Endothelial cell of umbilical vein (primary cell): ENCODE results near the gene CCIN. TPM values are rescaled to one million over a fixed set of nuclear protein-coding genes. Genes with fewer than 3 reads are reported as not detected.

ENCODE experiments used
- BruUV-seq: library from RNA; stranded (reverse); fragments of 400-500 nt; replicated peaks from 2 replicates; lab custom pipeline; 2021; lab: Mats Ljungman, UMichigan
- CTCF ChIA-PET: fragments of 300-600, 350-600 bp; sonication (Branson Sonifier 250); formaldehyde crosslinking; loops from one replicate; lab custom pipeline; 2021; ENCODE audit warnings: antibody characterized with exemption, inconsistent platforms; lab: Charles Lee
- POLR2A ChIA-PET: fragments of 300-600, 350-600 bp; sonication (Branson Sonifier 250); formaldehyde crosslinking; loops from one replicate; lab custom pipeline; 2021; ENCODE audit warnings: antibody characterized with exemption, inconsistent platforms; lab: Charles Lee
- DNase-seq: peaks from one replicate; pipeline ENCODE4 v3.0.0-alpha.2; 2011; ENCODE audit warnings: low read depth, low spot score
- FAIRE-seq: peaks from 2 replicates; lab custom pipeline; 2011; peaks lifted over from hg19 to GRCh38; lab: Jason Lieb, UNC
- H2AFZ ChIP-seq: 2 replicates; pipeline ENCODE4 v1.6.0; 2012; ENCODE audit warnings: low read depth, low read length, control low read depth, inconsistent platforms
- H3K27ac ChIP-seq: 2 replicates; pipeline ENCODE4 v1.5.1; 2011; ENCODE audit warnings: low read depth, mild to moderate bottlenecking, control low read depth, low read length, moderate library complexity; ENCODE audit not compliant: insufficient read depth
- H3K27me3 ChIP-seq, 2 experiments: 2 replicates each; pipeline versions ENCODE4 v1.6.0 to v1.6.1; 2011; ENCODE audit warnings: low read length in 2 of 2, mixed read lengths in 1 of 2; ENCODE audit not compliant: control insufficient read depth in 2 of 2, insufficient read depth in 2 of 2
- H3K36me3 ChIP-seq, 2 experiments: 2 replicates in 1 of 2; 3 replicates in 1 of 2; pipeline ENCODE4 v1.5.1; 2011; ENCODE audit warnings: low read length in 2 of 2, mild to moderate bottlenecking in 1 of 2, moderate library complexity in 1 of 2; ENCODE audit not compliant: control insufficient read depth in 2 of 2, insufficient read depth in 2 of 2; ENCODE audit errors: extremely low read depth in 1 of 2
- H3K4me1 ChIP-seq: 3 replicates; pipeline ENCODE4 v1.5.1; 2011; ENCODE audit warnings: mild to moderate bottlenecking, low read length; ENCODE audit not compliant: control insufficient read depth, insufficient read depth; ENCODE audit errors: extremely low read depth
- H3K4me2 ChIP-seq: 2 replicates; pipeline ENCODE4 v1.6.1; 2011; ENCODE audit warnings: low read length, control low read depth, mixed read lengths; ENCODE audit not compliant: insufficient read depth
- H3K4me3 ChIP-seq, 3 experiments: fragments of 200-600 bp in 1 of 3; sonication (generic), shearing (Covaris generic) in 1 of 3; replicated peaks in 1 of 3; 2 replicates each; pipeline ENCODE4 v1.5.1; 2011 to 2016; ENCODE audit warnings: control low read depth in 3 of 3, low read length in 3 of 3, mild to moderate bottlenecking in 2 of 3, inconsistent platforms in 1 of 3, low read depth in 1 of 3, moderate library complexity in 1 of 3; ENCODE audit not compliant: insufficient read depth in 1 of 3
- H3K79me2 ChIP-seq: 2 replicates; pipeline ENCODE4 v1.6.0; 2012; ENCODE audit warnings: low read length, inconsistent platforms; ENCODE audit not compliant: control insufficient read depth, insufficient read depth
- H3K9ac ChIP-seq: replicated peaks from 2 replicates; pipeline ENCODE3; 2011; ENCODE audit warnings: low read length, control low read depth; ENCODE audit not compliant: insufficient read depth; ENCODE audit errors: extremely low read depth
- H3K9me1 ChIP-seq: replicated peaks from 3 replicates; pipeline ENCODE4 v1.6.0; 2011; ENCODE audit warnings: mild to moderate bottlenecking, low read length; ENCODE audit not compliant: control insufficient read depth, insufficient read depth; ENCODE audit errors: extremely low read depth
- H3K9me3 ChIP-seq: replicated peaks from 2 replicates; pipeline ENCODE4 v1.5.1; 2012; ENCODE audit warnings: low read length, inconsistent platforms; ENCODE audit not compliant: control insufficient read depth, insufficient read depth
- H4K20me1 ChIP-seq: replicated peaks from 2 replicates; pipeline ENCODE3; 2011; ENCODE audit warnings: mild to moderate bottlenecking, low read length; ENCODE audit not compliant: control insufficient read depth, insufficient read depth; ENCODE audit errors: extremely low read depth
- EZH2 ChIP-seq: IDR thresholded peaks from 2 replicates; pipeline ENCODE4 v1.6.1; 2012; ENCODE audit warnings: borderline replicate concordance, low read depth, mild to moderate bottlenecking, moderate library complexity, low read length, inconsistent platforms; ENCODE audit not compliant: severe bottlenecking
- FOS ChIP-seq: IDR thresholded peaks from 2 replicates; pipeline ENCODE4 v1.6.1; 2011; ENCODE audit warnings: mild to moderate bottlenecking, low read length, moderate library complexity, borderline replicate concordance; ENCODE audit not compliant: insufficient read depth
- GATA2 ChIP-seq: IDR thresholded peaks from 2 replicates; pipeline ENCODE4 v1.7.0; 2011; ENCODE audit warnings: low read depth, mild to moderate bottlenecking, moderate library complexity, mixed read lengths, low read length; ENCODE audit not compliant: insufficient read length, insufficient read depth
- JUN ChIP-seq: IDR thresholded peaks from 2 replicates; pipeline ENCODE4 v1.6.1; 2011; ENCODE audit warnings: borderline replicate concordance, low read depth; ENCODE audit not compliant: insufficient read length, insufficient read depth
- MAX ChIP-seq: IDR thresholded peaks from 2 replicates; pipeline ENCODE4 v1.6.1; 2011; ENCODE audit not compliant: insufficient read depth, insufficient read length
- MYC ChIP-seq: IDR thresholded peaks from one replicate; pipeline ENCODE4 v1.6.1; 2011; ENCODE audit warnings: mild to moderate bottlenecking, low read depth, low read length
- POLR2A ChIP-seq: IDR thresholded peaks from 2 replicates; pipeline ENCODE4 v1.6.1; 2012; ENCODE audit warnings: low read depth, mild to moderate bottlenecking, control low read depth, low read length
- POLR2AphosphoS5 ChIP-seq: IDR thresholded peaks from 2 replicates; pipeline ENCODE4 v1.6.1; 2012; ENCODE audit warnings: low read depth, mild to moderate bottlenecking, control low read depth, low read length, moderate library complexity; ENCODE audit not compliant: insufficient read depth
- dilution Hi-C: fragments of 300-500 bp; cut with MboI; formaldehyde crosslinking; loops from one replicate; pipeline ENCODE4 v1.15.0; 2019; ENCODE audit warnings: low sequenced_read_pairs; ENCODE audit not compliant: extremely low pct_ligation_motif_present
- intact Hi-C: fragments of 100-400 bp; cut with micrococcal nuclease; formaldehyde crosslinking; loops from one replicate; pipeline ENCODE4 v1.10.0; 2022
- polyA plus RNA-seq, 4 experiments: library from polyadenylated mRNA; depleted of rRNA in 3 of 4; stranded (reverse) in 3 of 4; unstranded in 1 of 4; fragments of >200 nt; gene quantifications; 2 replicates each; pipeline versions ENCODE4 v1.2.1 to v1.2.3, GENCODE V29; 2011 to 2012; ENCODE audit warnings: missing spikeins in 1 of 4
- total RNA-seq: library from RNA; stranded (reverse); gene quantifications from 2 replicates; pipeline ENCODE4 v1.2.3, GENCODE V29; 2021
- TF ChIP-seq, protein P1 (sequence below), 2 donors: IDR thresholded peaks; 1 replicate in 1 of 2; 2 replicates in 1 of 2; pipeline ENCODE4 v1.5.1; 2011; ENCODE audit warnings: low read length in 2 of 2, mild to moderate bottlenecking in 2 of 2, moderate library complexity in 2 of 2, control low read depth in 1 of 2, inconsistent platforms in 1 of 2, low read depth in 1 of 2; ENCODE audit not compliant: insufficient read depth in 1 of 2; ENCODE audit errors: extremely low read depth in 1 of 2

CCIN gene
- total and polyA plus RNA-seq, 2 donors (not counting 3 experiments of a cell fraction or from before 2014, with no cell fraction given), result 0.22 to 1.2 TPM

GRCh38 chr9:36173861-36174260 lies 4.7 kb downstream of the CCIN start:
- POLR2A ChIA-PET, result interaction anchor here (0.6 kb wide), 1 partner anchor 72 kb away, joined by 3 read pairs; no protein-coding TSS in a partner anchor
- H3K9ac ChIP-seq, result no peak overlapping the region

GRCh38 chr9:36174271-36174670 lies 5.1 kb downstream of the CCIN start:
- TF ChIP-seq, protein P1, sequence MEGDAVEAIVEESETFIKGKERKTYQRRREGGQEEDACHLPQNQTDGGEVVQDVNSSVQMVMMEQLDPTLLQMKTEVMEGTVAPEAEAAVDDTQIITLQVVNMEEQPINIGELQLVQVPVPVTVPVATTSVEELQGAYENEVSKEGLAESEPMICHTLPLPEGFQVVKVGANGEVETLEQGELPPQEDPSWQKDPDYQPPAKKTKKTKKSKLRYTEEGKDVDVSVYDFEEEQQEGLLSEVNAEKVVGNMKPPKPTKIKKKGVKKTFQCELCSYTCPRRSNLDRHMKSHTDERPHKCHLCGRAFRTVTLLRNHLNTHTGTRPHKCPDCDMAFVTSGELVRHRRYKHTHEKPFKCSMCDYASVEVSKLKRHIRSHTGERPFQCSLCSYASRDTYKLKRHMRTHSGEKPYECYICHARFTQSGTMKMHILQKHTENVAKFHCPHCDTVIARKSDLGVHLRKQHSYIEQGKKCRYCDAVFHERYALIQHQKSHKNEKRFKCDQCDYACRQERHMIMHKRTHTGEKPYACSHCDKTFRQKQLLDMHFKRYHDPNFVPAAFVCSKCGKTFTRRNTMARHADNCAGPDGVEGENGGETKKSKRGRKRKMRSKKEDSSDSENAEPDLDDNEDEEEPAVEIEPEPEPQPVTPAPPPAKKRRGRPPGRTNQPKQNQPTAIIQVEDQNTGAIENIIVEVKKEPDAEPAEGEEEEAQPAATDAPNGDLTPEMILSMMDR (IDR thresholded peaks at IDR 0.05; ENCODE audit: extremely low read depth in 1 of 2, insufficient read depth in 1 of 2, low read depth in 1 of 2, low read length in 2 of 2), result no peak
- TF ChIP-seq GATA2 (no peak), EZH2 (no peak), MAX (no peak), JUN (no peak), MYC (no peak), POLR2A (no peak), FOS (no peak), POLR2AphosphoS5 (no peak)
- no TSS peak for BruUV-seq
- FAIRE-seq, result no peak
- Histone ChIP-seq H3K4me2 (no peak overlapping the region), H3K79me2 (no peaks in the 10 kb centered on the region), H2AFZ (no peak overlapping the region), H3K4me1 (no peaks in the 10 kb centered on the region), H3K27ac (no peak overlapping the region), H3K27me3 (no peaks in the 10 kb centered on the region), H3K4me3 (no peak overlapping the region), H3K9ac (no peak overlapping the region), H3K9me1 (no peaks in the 10 kb centered on the region), H3K36me3 (no peaks in the 10 kb centered on the region), H4K20me1 (no peaks in the 10 kb centered on the region), H3K9me3 (no peaks in the 10 kb centered on the region)
- no peak for DNase-seq
- dilution Hi-C loops (no loop called here), intact Hi-C loops (no loop called here)
- ChIA-PET POLR2A (no interaction called here), CTCF (interaction anchor here (0.6 to 4.0 kb wide), 3 partner anchors 15 to 166 kb away, joined by 3 to 19 read pairs (median 4); partner anchors contain the start of gene CLTA)

More at GRCh38 chr9:36173861-36174260, 4.7 kb downstream of the CCIN start:
- Histone ChIP-seq H3K9me1 (no peaks in the 10 kb centered on the region), H3K4me3 (no peak overlapping the region), H2AFZ (no peak overlapping the region), H3K27ac (no peak overlapping the region), H4K20me1 (no peaks in the 10 kb centered on the region), H3K27me3 (no peaks in the 10 kb centered on the region), H3K9me3 (no peaks in the 10 kb centered on the region), H3K36me3 (no peaks in the 10 kb centered on the region), H3K4me2 (no peak overlapping the region), H3K79me2 (no peaks in the 10 kb centered on the region), H3K4me1 (no peaks in the 10 kb centered on the region)
- dilution Hi-C loops (no loop called here), intact Hi-C loops (no loop called here)
- no TSS peak for BruUV-seq
- CTCF ChIA-PET, result interaction anchor here (0.6 to 4.0 kb wide), 3 partner anchors 15 to 166 kb away, joined by 3 to 19 read pairs (median 4); partner anchors contain the start of gene CLTA
- FAIRE-seq (no peak), DNase-seq (no peak)
- TF ChIP-seq, protein P1 (IDR thresholded peaks at IDR 0.05; ENCODE audit: extremely low read depth in 1 of 2, insufficient read depth in 1 of 2, low read depth in 1 of 2, low read length in 2 of 2), result no peak
- no peak for TF ChIP-seq POLR2A
- no peak for TF ChIP-seq GATA2
- no peak for TF ChIP-seq FOS
- no peak for TF ChIP-seq JUN
- no peak for TF ChIP-seq EZH2
